Tibial artery (tissue), 4 donors: ENCODE results near the gene GNMT.

Source experiments
- DNase-seq, 2 donors: peaks; one replicate each; pipeline ENCODE4 v3.0.0-alpha.2; 2019
- H3K27ac ChIP-seq, 2 donors: fragments of 200-600 bp; sonication (generic) in 1 of 2; 1 replicate in 1 of 2; 2 replicates in 1 of 2; pipeline ENCODE4 v1.5.1; 2018 to 2019; ENCODE audit warnings: mild to moderate bottlenecking in 1 of 2
- H3K27me3 ChIP-seq, 2 donors: fragments of 200-600 bp; sonication (generic) in 1 of 2; one replicate each; pipeline versions ENCODE4 v1.5.1 to v1.6.0; 2016 to 2019
- H3K36me3 ChIP-seq, 3 donors: fragments of 200-600 bp; sonication (generic) in 2 of 3; one replicate each; pipeline ENCODE4 v1.5.1; 2016 to 2019; ENCODE audit warnings: mild to moderate bottlenecking in 2 of 3
- H3K4me1 ChIP-seq, 4 donors: fragments of 200-600 bp; sonication (generic) in 2 of 4; 1 replicate in 3 of 4; 2 replicates in 1 of 4; pipeline ENCODE4 v1.5.1; 2016 to 2019
- H3K4me3 ChIP-seq, 2 donors: fragments of 200-600 bp; sonication (generic) in 1 of 2; 1 replicate in 1 of 2; 2 replicates in 1 of 2; pipeline ENCODE4 v1.5.1; 2018 to 2019; ENCODE audit warnings: mild to moderate bottlenecking in 2 of 2
- H3K9me3 ChIP-seq, 3 donors: fragments of 200-600 bp; sonication (generic) in 1 of 3; one replicate each; pipeline ENCODE4 v1.5.1; 2016 to 2019
- intact Hi-C: fragments of 100-400 bp; cut with DNase I; formaldehyde crosslinking; loops from one replicate; pipeline ENCODE4 v1.15.0; 2023; ENCODE audit warnings: low total_unique reads
- TF ChIP-seq, protein P1 (sequence below), 2 experiments: fragments of 200-600 bp in 1 of 2; fragments of 450-650 bp in 1 of 2; IDR thresholded peaks; one replicate each; pipeline ENCODE4 v1.5.1; 2017 to 2019; ENCODE audit warnings: antibody characterized with exemption in 2 of 2, mild to moderate bottlenecking in 1 of 2, moderate library complexity in 1 of 2

The GNMT gene

DNA sequence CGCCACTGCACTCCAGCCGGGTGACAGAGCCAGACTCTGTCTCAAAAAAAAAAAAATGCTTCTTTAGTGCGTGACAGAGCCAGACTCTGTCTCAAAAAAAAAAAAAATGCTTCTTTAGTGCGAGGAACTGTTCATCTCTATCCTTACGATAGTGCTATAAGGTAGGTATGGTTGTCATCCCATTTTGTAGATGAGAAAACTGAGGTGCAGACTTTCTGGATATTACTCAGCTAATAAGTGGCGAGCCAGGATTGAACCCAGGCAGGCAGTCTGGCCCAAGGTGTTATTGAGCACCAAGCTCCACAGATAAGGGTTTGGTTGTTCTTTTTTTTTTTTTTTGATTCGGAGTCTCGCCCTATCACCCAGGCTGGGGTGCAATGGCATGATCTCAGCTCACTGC lies 41.3 kb downstream of the GNMT start:
- Histone ChIP-seq H3K27ac (no peak overlapping the region), H3K4me3 (no peak overlapping the region), H3K4me1 (no peaks in the 10 kb centered on the region), H3K9me3 (no peaks in the 10 kb centered on the region), H3K36me3 (peaks cover 11 to 20% (median 14%) of the 10 kb centered on the region in 3 donors), H3K27me3 (no peaks in the 10 kb centered on the region)
- no peak for DNase-seq
- TF ChIP-seq, protein P1, sequence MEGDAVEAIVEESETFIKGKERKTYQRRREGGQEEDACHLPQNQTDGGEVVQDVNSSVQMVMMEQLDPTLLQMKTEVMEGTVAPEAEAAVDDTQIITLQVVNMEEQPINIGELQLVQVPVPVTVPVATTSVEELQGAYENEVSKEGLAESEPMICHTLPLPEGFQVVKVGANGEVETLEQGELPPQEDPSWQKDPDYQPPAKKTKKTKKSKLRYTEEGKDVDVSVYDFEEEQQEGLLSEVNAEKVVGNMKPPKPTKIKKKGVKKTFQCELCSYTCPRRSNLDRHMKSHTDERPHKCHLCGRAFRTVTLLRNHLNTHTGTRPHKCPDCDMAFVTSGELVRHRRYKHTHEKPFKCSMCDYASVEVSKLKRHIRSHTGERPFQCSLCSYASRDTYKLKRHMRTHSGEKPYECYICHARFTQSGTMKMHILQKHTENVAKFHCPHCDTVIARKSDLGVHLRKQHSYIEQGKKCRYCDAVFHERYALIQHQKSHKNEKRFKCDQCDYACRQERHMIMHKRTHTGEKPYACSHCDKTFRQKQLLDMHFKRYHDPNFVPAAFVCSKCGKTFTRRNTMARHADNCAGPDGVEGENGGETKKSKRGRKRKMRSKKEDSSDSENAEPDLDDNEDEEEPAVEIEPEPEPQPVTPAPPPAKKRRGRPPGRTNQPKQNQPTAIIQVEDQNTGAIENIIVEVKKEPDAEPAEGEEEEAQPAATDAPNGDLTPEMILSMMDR (IDR thresholded peaks at IDR 0.05): no peak
- intact Hi-C loops: no loop called here

DNA sequence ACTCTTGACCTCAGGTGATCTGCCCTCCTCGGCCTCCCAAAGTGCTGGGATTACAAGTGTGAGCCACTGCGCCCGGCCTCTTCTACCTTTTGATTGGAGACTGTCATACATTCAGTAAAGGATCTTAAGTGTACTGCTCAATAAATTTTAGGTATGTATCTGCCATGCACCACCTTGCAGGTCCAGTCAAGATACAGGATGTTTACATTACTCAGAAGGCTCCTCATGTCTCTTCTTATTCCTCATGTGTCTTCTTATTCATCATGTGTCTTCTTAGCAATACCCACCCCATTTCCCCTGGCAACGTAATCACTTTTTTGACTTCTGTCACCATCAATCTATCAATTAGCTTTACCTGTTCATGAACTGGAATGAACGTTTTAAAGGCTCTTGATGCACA lies 45.3 kb downstream of the GNMT start:
- Histone ChIP-seq H3K4me1 (no peaks in the 10 kb centered on the region), H3K4me3 (no peak overlapping the region), H3K9me3 (no peaks in the 10 kb centered on the region), H3K27ac (no peak overlapping the region), H3K27me3 (no peaks in the 10 kb centered on the region), H3K36me3 (peaks cover 50 to 60% (median 53%) of the 10 kb centered on the region in 3 donors)
- intact Hi-C loops: no loop called here
- TF ChIP-seq, protein P1 (IDR thresholded peaks at IDR 0.05): no peak
- DNase-seq: no peak

DNA sequence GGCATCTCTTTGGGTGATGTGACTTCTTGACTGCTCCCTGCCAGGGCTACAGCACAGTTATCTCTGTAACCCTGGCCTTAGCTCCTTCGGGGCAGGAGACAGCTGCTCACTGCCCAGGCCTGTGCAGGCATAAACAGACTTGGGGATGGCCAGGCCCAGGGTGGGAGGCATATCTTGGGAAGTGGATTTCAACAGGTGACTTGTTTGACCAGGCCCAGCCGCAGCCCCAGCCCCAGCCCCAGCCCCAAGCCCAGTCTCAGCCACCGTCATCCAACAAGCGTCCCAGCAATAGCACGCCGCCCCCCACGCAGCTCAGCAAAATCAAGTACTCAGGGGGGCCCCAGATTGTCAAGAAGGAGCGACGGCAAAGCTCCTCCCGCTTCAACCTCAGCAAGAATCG lies 45.7 kb downstream of the GNMT start:
- H3K27me3 ChIP-seq: no peaks in the 10 kb centered on the region
- no peak overlapping the region for H3K4me3 ChIP-seq
- no peak overlapping the region for H3K27ac ChIP-seq
- no peaks in the 10 kb centered on the region for H3K9me3 ChIP-seq
- TF ChIP-seq, protein P1 (IDR thresholded peaks at IDR 0.05): no peak
- H3K36me3 ChIP-seq: peaks cover 54 to 64% (median 57%) of the 10 kb centered on the region in 3 donors
- no peaks in the 10 kb centered on the region for H3K4me1 ChIP-seq
- intact Hi-C loops: no loop called here
- DNase-seq: no peak

DNA sequence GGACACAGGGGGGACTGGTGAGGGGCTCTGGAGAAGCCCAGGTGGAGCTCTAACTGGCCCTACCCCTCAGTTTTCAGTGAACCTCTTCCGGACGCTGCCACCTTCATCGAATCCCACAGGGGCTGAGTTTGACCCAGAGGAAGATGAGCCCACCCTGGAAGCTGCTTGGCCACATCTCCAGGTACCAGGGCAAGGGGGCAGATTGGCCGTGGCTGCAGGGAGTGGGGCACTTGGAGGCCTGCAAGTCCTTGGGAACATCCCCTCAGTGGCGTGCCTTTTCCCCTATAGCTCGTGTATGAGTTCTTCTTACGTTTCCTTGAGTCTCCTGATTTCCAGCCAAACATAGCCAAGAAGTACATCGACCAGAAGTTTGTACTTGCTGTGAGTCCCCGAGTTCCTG lies 46.6 kb downstream of the GNMT start:
- H3K4me1 ChIP-seq: peaks cover 0 to 4% (median under 1%) of the 10 kb centered on the region in 4 donors
- intact Hi-C loops: no loop called here
- no peaks in the 10 kb centered on the region for H3K9me3 ChIP-seq
- DNase-seq: no peak
- H3K27me3 ChIP-seq: no peaks in the 10 kb centered on the region
- TF ChIP-seq, protein P1 (IDR thresholded peaks at IDR 0.05): no peak
- peaks cover 60 to 72% (median 66%) of the 10 kb centered on the region in 3 donors for H3K36me3 ChIP-seq
- H3K4me3 ChIP-seq: no peak overlapping the region
- no peak overlapping the region for H3K27ac ChIP-seq

DNA sequence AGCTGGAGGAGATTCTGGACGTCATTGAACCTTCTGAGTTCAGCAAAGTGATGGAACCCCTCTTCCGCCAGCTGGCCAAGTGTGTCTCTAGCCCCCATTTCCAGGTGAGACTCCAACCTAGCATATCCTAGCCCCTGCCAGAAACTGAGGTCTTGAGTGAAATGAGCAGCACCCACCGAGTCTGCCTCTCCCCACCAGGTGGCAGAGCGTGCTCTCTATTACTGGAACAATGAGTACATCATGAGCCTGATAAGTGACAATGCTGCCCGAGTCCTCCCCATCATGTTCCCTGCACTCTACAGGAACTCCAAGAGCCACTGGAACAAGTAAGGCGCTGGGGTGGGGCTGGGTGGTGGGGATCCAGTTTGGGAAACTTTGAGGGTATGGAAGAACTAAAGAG lies 48.6 kb downstream of the GNMT start:
- H3K27ac ChIP-seq: no peak overlapping the region
- intact Hi-C loops: no loop called here
- no peak for DNase-seq

More for the DNA sequence above, 48.6 kb downstream of the GNMT start:
- Histone ChIP-seq H3K27me3 (no peaks in the 10 kb centered on the region), H3K4me3 (no peak overlapping the region), H3K36me3 (peaks cover 60 to 65% (median 62%) of the 10 kb centered on the region in 3 donors), H3K9me3 (no peaks in the 10 kb centered on the region), H3K4me1 (peaks cover 0 to 15% (median 13%) of the 10 kb centered on the region in 4 donors)
- TF ChIP-seq, protein P1 (IDR thresholded peaks at IDR 0.05): peak in 1 of 2 experiments; percentile 11
